HG02759 (cell line): ENCODE measurements around the gene GPR146.

Experiments
- ATAC-seq: cut with Tn5 transposase; IDR thresholded peaks from one replicate; pipeline ENCODE4 v1.9.1; 2021; ENCODE audit warnings: mild to moderate bottlenecking, moderate library complexity; ENCODE audit not compliant: unreplicated experiment

Gene GPR146

GRCh38 chr7:1041551-1042491 lies 2.5 kb upstream of the GPR146 start:
- ATAC-seq: no peak

- ATAC-seq: no peak
These were observed 1.9 kb upstream of the GPR146 start for GRCh38 chr7:1042492-1042833.

GRCh38 chr7:1043552-1044188 lies 676 bp upstream of the GPR146 start:
- no peak for ATAC-seq

- no peak for ATAC-seq
These were observed 1.0 kb downstream of the GPR146 start for GRCh38 chr7:1045069-1046063.

GRCh38 chr7:1046722-1047679 lies 2.7 kb downstream of the GPR146 start:
- ATAC-seq: no peak

- ATAC-seq: no peak
These were observed 4.8 kb downstream of the GPR146 start for GRCh38 chr7:1049006-1049741.

- no peak for ATAC-seq
These were observed 5.5 kb downstream of the GPR146 start for GRCh38 chr7:1049801-1050200.

- no peak for ATAC-seq
These were observed 6.0 kb downstream of the GPR146 start for GRCh38 chr7:1050254-1050906.

GRCh38 chr7:1050956-1051690 lies 6.8 kb downstream of the GPR146 start:
- ATAC-seq: no peak

- ATAC-seq: no peak
These were observed 7.9 kb downstream of the GPR146 start for GRCh38 chr7:1052031-1052818.

- no peak for ATAC-seq
These were observed 8.7 kb downstream of the GPR146 start for GRCh38 chr7:1053002-1053411.

- no peak for ATAC-seq
These were observed 9.5 kb downstream of the GPR146 start for GRCh38 chr7:1053816-1054370.

GRCh38 chr7:1054438-1054837 lies 10.1 kb downstream of the GPR146 start:
- no peak for ATAC-seq

- no peak for ATAC-seq
These were observed 10.6 kb downstream of the GPR146 start for GRCh38 chr7:1054861-1055450.

GRCh38 chr7:1055491-1055955 lies 11.2 kb downstream of the GPR146 start:
- no peak for ATAC-seq

- ATAC-seq: no peak
These were observed 11.8 kb downstream of the GPR146 start for GRCh38 chr7:1055956-1056784.
